ENCODE measurements around the gene ANKRD9. TPM values are rescaled to one million over a fixed set of nuclear protein-coding genes. Genes with fewer than 3 reads are reported as not detected.

ANKRD9 gene
- total and polyA plus RNA-seq, 2 of the 13 experiments (the other 11 are each of a cell fraction or from before 2014, with no cell fraction given) = 10.0 to 15.0 TPM

DNA sequence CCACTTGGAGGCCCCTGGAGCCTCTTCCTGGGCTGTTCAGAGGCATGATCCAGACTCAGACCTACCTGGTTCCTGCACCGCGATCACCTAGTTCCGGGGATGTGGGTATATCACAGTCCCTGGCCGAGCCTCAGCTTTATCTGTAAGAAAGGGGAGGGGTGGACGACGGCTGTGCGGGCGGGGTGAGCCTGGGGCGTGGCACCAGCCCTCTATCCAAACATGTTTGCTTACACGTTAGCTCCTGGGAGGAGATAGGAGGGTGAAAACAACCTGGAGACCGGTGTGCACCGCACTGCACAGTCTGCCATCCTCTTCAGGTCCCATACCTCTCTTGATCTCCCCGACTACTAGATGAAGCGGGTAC lies 1.2 kb downstream of the ANKRD9 start (continued):
- TF ChIP-seq CBX1 (IDR thresholded peaks at IDR 0.05; ENCODE audit: low read depth) (peak; percentile 35), SIN3B (IDR thresholded peaks at IDR 0.05; ENCODE audit: low read length) (no peak), KLF9 (CRISPR knock-in tag; IDR thresholded peaks at IDR 0.05; ENCODE audit: low read depth) (0 out of 2 replicates have a peak, but pooled peaks have one; percentile 41), ZSCAN9 (CRISPR knock-in tag; IDR thresholded peaks at IDR 0.05; ENCODE audit: borderline replicate concordance) (no peak), MAZ (IDR thresholded peaks at IDR 0.05; ENCODE audit: borderline replicate concordance, low read depth, low read length) (peak; percentile 28; the same call in 1 of the 2 replicates), MAZ (CRISPR knock-in tag; IDR thresholded peaks at IDR 0.05; ENCODE audit: low read depth) (no peak), SOX5 (CRISPR knock-in tag; IDR thresholded peaks at IDR 0.05; ENCODE audit: borderline replicate concordance) (peak; percentile 58; the same call in 1 of the 2 replicates), NR2F1 (CRISPR knock-in tag; IDR thresholded peaks at IDR 0.05) (peak in 1 of 2 experiments; percentile 58; a peak in 2 of 4 replicates), ZNF788 (CRISPR knock-in tag; IDR thresholded peaks at IDR 0.05; ENCODE audit: borderline replicate concordance) (0 out of 2 replicates have a peak, but pooled peaks have one; percentile 43), JUN (CRISPR knock-in tag; IDR thresholded peaks at IDR 0.05) (no peak), FOXP4 (CRISPR knock-in tag; IDR thresholded peaks at IDR 0.05) (peak; percentile 76), MYNN (CRISPR knock-in tag; IDR thresholded peaks at IDR 0.05; ENCODE audit: low read depth) (no peak), PPARG (CRISPR knock-in tag; conservative IDR thresholded peaks at IDR 0.05) (0 out of 2 replicates have a peak, but pooled peaks have one; percentile 13), LCORL (IDR thresholded peaks at IDR 0.05) (no peak), LCORL (CRISPR knock-in tag; IDR thresholded peaks at IDR 0.05) (peak; percentile 59; the same call in 1 of the 2 replicates), CBX5 (CRISPR knock-in tag; IDR thresholded peaks at IDR 0.05; ENCODE audit: borderline replicate concordance) (0 out of 2 replicates have a peak, but pooled peaks have one; percentile 28), SIX1 (CRISPR knock-in tag; IDR thresholded peaks at IDR 0.05; ENCODE audit: borderline replicate concordance) (no peak), ARID2 (CRISPR knock-in tag; IDR thresholded peaks at IDR 0.05; ENCODE audit: borderline replicate concordance) (0 out of 2 replicates have a peak, but pooled peaks have one; percentile 52), MAX (IDR thresholded peaks at IDR 0.05) (no peak; the same call in 1 of the 2 replicates), PLRG1 (conservative IDR thresholded peaks at IDR 0.05) (no peak)
- TF ChIP-seq, protein P1, sequence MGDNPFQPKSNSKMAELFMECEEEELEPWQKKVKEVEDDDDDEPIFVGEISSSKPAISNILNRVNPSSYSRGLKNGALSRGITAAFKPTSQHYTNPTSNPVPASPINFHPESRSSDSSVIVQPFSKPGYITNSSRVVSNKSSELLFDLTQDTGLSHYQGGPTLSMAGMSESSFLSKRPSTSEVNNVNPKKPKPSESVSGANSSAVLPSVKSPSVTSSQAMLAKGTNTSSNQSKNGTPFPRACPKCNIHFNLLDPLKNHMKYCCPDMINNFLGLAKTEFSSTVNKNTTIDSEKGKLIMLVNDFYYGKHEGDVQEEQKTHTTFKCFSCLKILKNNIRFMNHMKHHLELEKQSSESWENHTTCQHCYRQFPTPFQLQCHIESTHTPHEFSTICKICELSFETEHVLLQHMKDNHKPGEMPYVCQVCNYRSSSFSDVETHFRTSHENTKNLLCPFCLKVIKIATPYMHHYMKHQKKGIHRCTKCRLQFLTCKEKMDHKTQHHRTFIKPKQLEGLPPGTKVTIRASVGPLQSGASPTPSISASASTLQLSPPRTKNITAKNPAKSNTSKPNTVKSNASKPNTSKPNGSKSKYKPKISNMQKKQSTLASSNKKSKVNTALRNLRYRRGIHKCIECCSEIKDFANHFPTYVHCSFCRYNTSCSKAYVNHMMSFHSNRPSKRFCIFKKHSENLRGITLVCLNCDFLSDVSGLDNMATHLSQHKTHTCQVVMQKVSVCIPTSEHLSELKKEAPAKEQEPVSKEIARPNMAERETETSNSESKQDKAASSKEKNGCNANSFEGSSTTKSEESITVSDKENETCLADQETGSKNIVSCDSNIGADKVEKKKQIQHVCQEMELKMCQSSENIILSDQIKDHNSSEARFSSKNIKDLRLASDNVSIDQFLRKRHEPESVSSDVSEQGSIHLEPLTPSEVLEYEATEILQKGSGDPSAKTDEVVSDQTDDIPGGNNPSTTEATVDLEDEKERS (CRISPR knock-in tag; IDR thresholded peaks at IDR 0.05) = no peak
- TF ChIP-seq, protein P2, sequence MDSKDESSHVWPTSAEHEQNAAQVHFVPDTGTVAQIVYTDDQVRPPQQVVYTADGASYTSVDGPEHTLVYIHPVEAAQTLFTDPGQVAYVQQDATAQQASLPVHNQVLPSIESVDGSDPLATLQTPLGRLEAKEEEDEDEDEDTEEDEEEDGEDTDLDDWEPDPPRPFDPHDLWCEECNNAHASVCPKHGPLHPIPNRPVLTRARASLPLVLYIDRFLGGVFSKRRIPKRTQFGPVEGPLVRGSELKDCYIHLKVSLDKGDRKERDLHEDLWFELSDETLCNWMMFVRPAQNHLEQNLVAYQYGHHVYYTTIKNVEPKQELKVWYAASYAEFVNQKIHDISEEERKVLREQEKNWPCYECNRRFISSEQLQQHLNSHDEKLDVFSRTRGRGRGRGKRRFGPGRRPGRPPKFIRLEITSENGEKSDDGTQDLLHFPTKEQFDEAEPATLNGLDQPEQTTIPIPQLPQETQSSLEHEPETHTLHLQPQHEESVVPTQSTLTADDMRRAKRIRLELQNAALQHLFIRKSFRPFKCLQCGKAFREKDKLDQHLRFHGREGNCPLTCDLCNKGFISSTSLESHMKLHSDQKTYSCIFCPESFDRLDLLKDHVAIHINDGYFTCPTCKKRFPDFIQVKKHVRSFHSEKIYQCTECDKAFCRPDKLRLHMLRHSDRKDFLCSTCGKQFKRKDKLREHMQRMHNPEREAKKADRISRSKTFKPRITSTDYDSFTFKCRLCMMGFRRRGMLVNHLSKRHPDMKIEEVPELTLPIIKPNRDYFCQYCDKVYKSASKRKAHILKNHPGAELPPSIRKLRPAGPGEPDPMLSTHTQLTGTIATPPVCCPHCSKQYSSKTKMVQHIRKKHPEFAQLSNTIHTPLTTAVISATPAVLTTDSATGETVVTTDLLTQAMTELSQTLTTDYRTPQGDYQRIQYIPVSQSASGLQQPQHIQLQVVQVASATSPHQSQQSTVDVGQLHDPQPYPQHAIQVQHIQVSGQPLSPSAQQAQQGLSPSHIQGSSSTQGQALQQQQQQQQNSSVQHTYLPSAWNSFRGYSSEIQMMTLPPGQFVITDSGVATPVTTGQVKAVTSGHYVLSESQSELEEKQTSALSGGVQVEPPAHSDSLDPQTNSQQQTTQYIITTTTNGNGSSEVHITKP (CRISPR knock-in tag; IDR thresholded peaks at IDR 0.05; ENCODE audit: low read depth) = peak; percentile 20; the same call in 1 of the 2 replicates
